ENCODE results near the gene FAAP24.

DNA sequence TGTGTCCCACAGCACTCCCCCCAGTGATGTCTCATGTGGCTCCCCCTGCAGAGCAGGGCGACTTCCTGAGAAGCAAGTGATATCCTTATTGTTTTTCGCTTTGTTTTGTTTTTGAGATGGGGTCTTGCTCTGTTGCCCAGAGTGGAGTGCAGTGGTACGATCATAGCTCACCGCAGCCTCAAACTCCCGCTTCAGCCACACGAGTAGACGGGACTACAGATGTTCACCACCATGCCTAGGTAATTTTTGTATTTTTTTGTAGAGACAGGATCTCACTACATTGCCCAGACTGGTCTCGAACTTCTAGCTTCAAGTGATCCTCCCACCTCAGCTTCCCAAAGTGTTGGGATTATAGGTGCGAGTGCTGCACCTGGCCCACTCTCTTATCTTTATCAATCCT is 5.3 kb upstream of the FAAP24 start:
- TF ChIP-seq CTCF (conservative IDR thresholded peaks at IDR 0.05; ENCODE audit: low read depth, low read length) = no peak
- TF ChIP-seq EZH2phosphoT487 (IDR thresholded peaks at IDR 0.05; ENCODE audit: borderline replicate concordance, low read length) = no peak
- no peak for TF ChIP-seq EZH2 (IDR thresholded peaks at IDR 0.05; ENCODE audit: low read length, unreplicated experiment)
